ENCODE results near the gene SORCS2.

DNA sequence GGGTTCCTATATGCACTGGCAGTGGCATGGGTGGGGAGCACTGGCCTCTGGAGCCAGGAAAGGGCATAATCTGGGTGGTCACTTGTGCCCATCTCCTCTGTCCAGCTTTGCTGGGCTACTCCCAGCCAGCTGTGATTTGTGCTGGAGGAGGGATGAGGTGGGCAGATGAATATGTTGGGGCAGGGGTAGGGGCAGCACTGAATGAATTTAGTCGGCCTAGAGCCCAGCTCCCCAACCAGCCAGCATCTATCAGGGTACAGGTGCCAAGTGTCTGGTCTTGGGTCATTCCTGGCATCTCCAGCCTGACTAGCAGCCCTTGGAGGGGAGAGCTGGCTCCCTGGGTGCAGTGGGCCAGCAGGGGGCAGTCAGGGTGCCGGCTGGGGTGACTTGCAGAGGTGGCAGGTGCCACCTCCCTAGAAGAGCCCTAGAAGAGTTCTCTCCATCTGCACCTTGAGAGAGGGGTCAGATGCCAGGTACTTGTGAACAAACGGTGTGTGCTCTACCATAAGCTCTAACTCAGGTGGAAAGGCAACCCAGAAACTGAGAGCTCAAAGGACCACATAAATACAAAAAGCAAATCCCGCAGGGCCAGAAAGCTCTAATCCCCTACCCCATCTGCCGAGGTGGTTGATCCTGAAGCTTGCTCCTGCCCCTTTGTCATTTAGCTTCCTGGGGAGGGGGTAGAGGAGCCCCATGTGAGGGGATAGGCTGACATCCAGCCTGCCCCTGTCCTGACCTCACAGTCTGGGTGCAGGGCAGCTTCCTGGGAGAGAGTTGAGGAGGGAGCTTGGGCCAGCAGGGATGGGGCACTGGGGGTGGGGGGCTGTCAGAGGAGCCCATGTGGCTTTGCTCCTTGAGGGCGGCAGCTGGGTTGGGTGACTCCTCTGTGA is 2.2 kb downstream of the SORCS2 start:
- TF ChIP-seq, protein P1, sequence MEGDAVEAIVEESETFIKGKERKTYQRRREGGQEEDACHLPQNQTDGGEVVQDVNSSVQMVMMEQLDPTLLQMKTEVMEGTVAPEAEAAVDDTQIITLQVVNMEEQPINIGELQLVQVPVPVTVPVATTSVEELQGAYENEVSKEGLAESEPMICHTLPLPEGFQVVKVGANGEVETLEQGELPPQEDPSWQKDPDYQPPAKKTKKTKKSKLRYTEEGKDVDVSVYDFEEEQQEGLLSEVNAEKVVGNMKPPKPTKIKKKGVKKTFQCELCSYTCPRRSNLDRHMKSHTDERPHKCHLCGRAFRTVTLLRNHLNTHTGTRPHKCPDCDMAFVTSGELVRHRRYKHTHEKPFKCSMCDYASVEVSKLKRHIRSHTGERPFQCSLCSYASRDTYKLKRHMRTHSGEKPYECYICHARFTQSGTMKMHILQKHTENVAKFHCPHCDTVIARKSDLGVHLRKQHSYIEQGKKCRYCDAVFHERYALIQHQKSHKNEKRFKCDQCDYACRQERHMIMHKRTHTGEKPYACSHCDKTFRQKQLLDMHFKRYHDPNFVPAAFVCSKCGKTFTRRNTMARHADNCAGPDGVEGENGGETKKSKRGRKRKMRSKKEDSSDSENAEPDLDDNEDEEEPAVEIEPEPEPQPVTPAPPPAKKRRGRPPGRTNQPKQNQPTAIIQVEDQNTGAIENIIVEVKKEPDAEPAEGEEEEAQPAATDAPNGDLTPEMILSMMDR (IDR thresholded peaks at IDR 0.05; ENCODE audit: low read depth, low read length) = peak; percentile 36
- TF ChIP-seq EZH2phosphoT487 (IDR thresholded peaks at IDR 0.05; ENCODE audit: low read depth) = no peak
